BJ (cell line): ENCODE measurements around the gene MYOF. TPM values are rescaled to one million over a fixed set of nuclear protein-coding genes. Genes with fewer than 3 reads are reported as not detected.

Experiments used
- CTCF ChIA-PET: fragments of 350-600 bp; formaldehyde crosslinking; extraction: SDS; loops from one replicate; lab custom pipeline; 2021; ENCODE audit warnings: antibody characterized with exemption, inconsistent platforms; lab: Yijun Ruan, JAX
- POLR2A ChIA-PET: fragments of 300-600 bp; sonication (Branson Sonifier 250); formaldehyde crosslinking; extraction: SDS; loops from one replicate; lab custom pipeline; 2021; ENCODE audit warnings: antibody characterized with exemption; lab: Charles Lee
- DNase-seq: peaks from one replicate; pipeline ENCODE4 v3.0.0-alpha.2; 2011; ENCODE audit warnings: low read depth
- H3K27me3 ChIP-seq: 2 replicates; pipeline ENCODE4 v1.6.0; 2011; ENCODE audit warnings: low read length; ENCODE audit not compliant: control insufficient read depth, insufficient read depth
- H3K36me3 ChIP-seq: 2 replicates; pipeline ENCODE4 v1.5.1; 2011; ENCODE audit warnings: low read length; ENCODE audit not compliant: control insufficient read depth, insufficient read depth
- H3K4me3 ChIP-seq: 2 replicates; pipeline ENCODE4 v1.5.1; 2011; ENCODE audit warnings: low read depth, mild to moderate bottlenecking, control low read depth, low read length
- polyA minus RNA-seq: library from RNA; depleted of rRNA, polyadenylated mRNA; stranded (reverse); fragments of >200 nt; gene quantifications from 2 replicates; pipeline ENCODE4 v1.2.3, GENCODE V29; 2011; rRNA and poly(A)+ RNA removed
- polyA plus RNA-seq: library from polyadenylated mRNA; depleted of rRNA; stranded (reverse); fragments of >200 nt; gene quantifications from 2 replicates; pipeline ENCODE4 v1.2.3, GENCODE V29; 2011; rRNA removed
- TF ChIP-seq, protein P1 (sequence below): IDR thresholded peaks from 2 replicates; pipeline ENCODE4 v1.5.1; 2011; ENCODE audit warnings: low read depth, mild to moderate bottlenecking, control low read depth, inconsistent platforms, low read length, moderate library complexity; ENCODE audit not compliant: insufficient read depth

MYOF gene, protein sequence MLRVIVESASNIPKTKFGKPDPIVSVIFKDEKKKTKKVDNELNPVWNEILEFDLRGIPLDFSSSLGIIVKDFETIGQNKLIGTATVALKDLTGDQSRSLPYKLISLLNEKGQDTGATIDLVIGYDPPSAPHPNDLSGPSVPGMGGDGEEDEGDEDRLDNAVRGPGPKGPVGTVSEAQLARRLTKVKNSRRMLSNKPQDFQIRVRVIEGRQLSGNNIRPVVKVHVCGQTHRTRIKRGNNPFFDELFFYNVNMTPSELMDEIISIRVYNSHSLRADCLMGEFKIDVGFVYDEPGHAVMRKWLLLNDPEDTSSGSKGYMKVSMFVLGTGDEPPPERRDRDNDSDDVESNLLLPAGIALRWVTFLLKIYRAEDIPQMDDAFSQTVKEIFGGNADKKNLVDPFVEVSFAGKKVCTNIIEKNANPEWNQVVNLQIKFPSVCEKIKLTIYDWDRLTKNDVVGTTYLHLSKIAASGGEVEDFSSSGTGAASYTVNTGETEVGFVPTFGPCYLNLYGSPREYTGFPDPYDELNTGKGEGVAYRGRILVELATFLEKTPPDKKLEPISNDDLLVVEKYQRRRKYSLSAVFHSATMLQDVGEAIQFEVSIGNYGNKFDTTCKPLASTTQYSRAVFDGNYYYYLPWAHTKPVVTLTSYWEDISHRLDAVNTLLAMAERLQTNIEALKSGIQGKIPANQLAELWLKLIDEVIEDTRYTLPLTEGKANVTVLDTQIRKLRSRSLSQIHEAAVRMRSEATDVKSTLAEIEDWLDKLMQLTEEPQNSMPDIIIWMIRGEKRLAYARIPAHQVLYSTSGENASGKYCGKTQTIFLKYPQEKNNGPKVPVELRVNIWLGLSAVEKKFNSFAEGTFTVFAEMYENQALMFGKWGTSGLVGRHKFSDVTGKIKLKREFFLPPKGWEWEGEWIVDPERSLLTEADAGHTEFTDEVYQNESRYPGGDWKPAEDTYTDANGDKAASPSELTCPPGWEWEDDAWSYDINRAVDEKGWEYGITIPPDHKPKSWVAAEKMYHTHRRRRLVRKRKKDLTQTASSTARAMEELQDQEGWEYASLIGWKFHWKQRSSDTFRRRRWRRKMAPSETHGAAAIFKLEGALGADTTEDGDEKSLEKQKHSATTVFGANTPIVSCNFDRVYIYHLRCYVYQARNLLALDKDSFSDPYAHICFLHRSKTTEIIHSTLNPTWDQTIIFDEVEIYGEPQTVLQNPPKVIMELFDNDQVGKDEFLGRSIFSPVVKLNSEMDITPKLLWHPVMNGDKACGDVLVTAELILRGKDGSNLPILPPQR (N-terminal part only)
- polyA plus RNA-seq (355 and 425 TPM in 2 replicates), polyA minus RNA-seq (316 and 332 TPM in 2 replicates)

- peak; percentile 91 for DNase-seq
- Histone ChIP-seq H3K36me3 (no peaks in the 10 kb centered on the region), H3K27me3 (no peaks in the 10 kb centered on the region), H3K4me3 (peak within 1 kb of the TSS; percentile 72)
- TF ChIP-seq, protein P1, sequence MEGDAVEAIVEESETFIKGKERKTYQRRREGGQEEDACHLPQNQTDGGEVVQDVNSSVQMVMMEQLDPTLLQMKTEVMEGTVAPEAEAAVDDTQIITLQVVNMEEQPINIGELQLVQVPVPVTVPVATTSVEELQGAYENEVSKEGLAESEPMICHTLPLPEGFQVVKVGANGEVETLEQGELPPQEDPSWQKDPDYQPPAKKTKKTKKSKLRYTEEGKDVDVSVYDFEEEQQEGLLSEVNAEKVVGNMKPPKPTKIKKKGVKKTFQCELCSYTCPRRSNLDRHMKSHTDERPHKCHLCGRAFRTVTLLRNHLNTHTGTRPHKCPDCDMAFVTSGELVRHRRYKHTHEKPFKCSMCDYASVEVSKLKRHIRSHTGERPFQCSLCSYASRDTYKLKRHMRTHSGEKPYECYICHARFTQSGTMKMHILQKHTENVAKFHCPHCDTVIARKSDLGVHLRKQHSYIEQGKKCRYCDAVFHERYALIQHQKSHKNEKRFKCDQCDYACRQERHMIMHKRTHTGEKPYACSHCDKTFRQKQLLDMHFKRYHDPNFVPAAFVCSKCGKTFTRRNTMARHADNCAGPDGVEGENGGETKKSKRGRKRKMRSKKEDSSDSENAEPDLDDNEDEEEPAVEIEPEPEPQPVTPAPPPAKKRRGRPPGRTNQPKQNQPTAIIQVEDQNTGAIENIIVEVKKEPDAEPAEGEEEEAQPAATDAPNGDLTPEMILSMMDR = peak; percentile 54
- CTCF ChIA-PET = interaction anchor here (0.8 to 15.2 kb wide), 33 partner anchors 8 to 402 kb away, joined by 3 to 276 read pairs (median 7); no protein-coding TSS in a partner anchor
- POLR2A ChIA-PET = interaction anchor here (0.6 to 2.2 kb wide), 9 partner anchors 10 to 106 kb away, joined by 3 to 15 read pairs (median 4); no protein-coding TSS in a partner anchor
Observed at GRCh38 chr10:93482145-93482834, at the start of gene MYOF. TSS of gene MYOF (minus strand) at chr10:93482334. CDS start at chr10:93482194, 140 bp downstream.

- Histone ChIP-seq H3K4me3 (no peak overlapping the region), H3K27me3 (no peaks in the 10 kb centered on the region), H3K36me3 (no peaks in the 10 kb centered on the region; the same call in 1 of the 2 replicates)
- POLR2A ChIA-PET = no interaction called here
- CTCF ChIA-PET = no interaction called here
- TF ChIP-seq, protein P1 = no peak
- DNase-seq = no peak
Observed at GRCh38 chr10:93518531-93518930, 36.4 kb upstream of the MYOF start.

- no peak for DNase-seq
- CTCF ChIA-PET = interaction anchor here (0.6 kb wide), 1 partner anchor 39 kb away, joined by 3 read pairs; no protein-coding TSS in a partner anchor
- TF ChIP-seq, protein P1 = no peak
- POLR2A ChIA-PET = no interaction called here
- no peaks in the 10 kb centered on the region for H3K27me3 ChIP-seq
- H3K4me3 ChIP-seq = no peak overlapping the region
- H3K36me3 ChIP-seq = no peaks in the 10 kb centered on the region; the same call in 1 of the 2 replicates
Observed at GRCh38 chr10:93516006-93516380, 33.9 kb upstream of the MYOF start.

- Histone ChIP-seq H3K4me3 (no peak overlapping the region), H3K36me3 (no peaks in the 10 kb centered on the region), H3K27me3 (no peaks in the 10 kb centered on the region)
- ChIA-PET CTCF (no interaction called here), POLR2A (no interaction called here)
- TF ChIP-seq, protein P1 = no peak
- no peak for DNase-seq
Observed at GRCh38 chr10:93515071-93516005, 33.2 kb upstream of the MYOF start.
